Astrocyte of the cerebellum (primary cell): ENCODE data around the gene PPM1A.

Source experiments
- DNase-seq: peaks from one replicate; pipeline ENCODE4 v3.0.0-alpha.2; 2011; ENCODE audit warnings: low read depth
- H3K4me3 ChIP-seq: 2 replicates; pipeline ENCODE4 v1.5.1; 2011; ENCODE audit warnings: mild to moderate bottlenecking, low read depth, low read length, moderate library complexity
- CTCF ChIP-seq: IDR thresholded peaks from 2 replicates; pipeline ENCODE4 v1.5.1; 2012; ENCODE audit warnings: low read length, low read depth, moderate library complexity, mild to moderate bottlenecking; ENCODE audit errors: missing control alignments
- in situ Hi-C: cut with HindIII; loops from 2 replicates; pipeline ENCODE4 v1.10.0; 2017; ENCODE audit warnings: low sequenced_read_pairs

The PPM1A gene

GRCh38 chr14:60215520-60216420 lies 33.3 kb upstream of the PPM1A start:
- in situ Hi-C loops = no loop called here
- H3K4me3 ChIP-seq = no peak overlapping the region
- no peak for TF ChIP-seq CTCF

GRCh38 chr14:60217713-60218112 lies 31.3 kb upstream of the PPM1A start:
- no peak for DNase-seq
- TF ChIP-seq CTCF = no peak
- in situ Hi-C loops = no loop called here
- no peak overlapping the region for H3K4me3 ChIP-seq

More at GRCh38 chr14:60215520-60216420, 33.3 kb upstream of the PPM1A start:
- DNase-seq = no peak

- TF ChIP-seq CTCF = no peak
- H3K4me3 ChIP-seq = no peak overlapping the region
- in situ Hi-C loops = no loop called here
- DNase-seq = no peak
Measured at GRCh38 chr14:60220084-60220483, 28.9 kb upstream of the PPM1A start.

- no peak overlapping the region for H3K4me3 ChIP-seq
- DNase-seq = no peak
- in situ Hi-C loops = no loop called here
- no peak for TF ChIP-seq CTCF
Measured at GRCh38 chr14:60220917-60221316, 28.1 kb upstream of the PPM1A start.

- no peak for TF ChIP-seq CTCF
- no peak for DNase-seq
- H3K4me3 ChIP-seq = no peak overlapping the region
- in situ Hi-C loops = no loop called here
Measured at GRCh38 chr14:60221457-60221856, 27.6 kb upstream of the PPM1A start.

- DNase-seq = no peak
- in situ Hi-C loops = no loop called here
- TF ChIP-seq CTCF = no peak
- no peak overlapping the region for H3K4me3 ChIP-seq
Measured at GRCh38 chr14:60222820-60223219, 26.2 kb upstream of the PPM1A start.
